Mesothelial cell of epicardium (in vitro differentiated cells): Measurements from ENCODE around the gene TTC9. TPM values are rescaled to one million over a fixed set of nuclear protein-coding genes. Genes with fewer than 3 reads are reported as not detected.

Experiments used
- DNase-seq, 2 experiments: peaks; one replicate each; pipeline ENCODE4 v3.0.0; 2021; ENCODE audit warnings: low spot score in 2 of 2; ENCODE audit not compliant: unreplicated experiment in 2 of 2
- H3K27ac Mint-ChIP-seq: 2 replicates; pipeline ENCODE4 v1.8.0; 2021; ENCODE audit warnings: mixed read lengths
- H3K27me3 Mint-ChIP-seq: 2 replicates; pipeline ENCODE4 v1.8.0; 2021; ENCODE audit warnings: low read depth, mixed read lengths
- H3K36me3 Mint-ChIP-seq: 2 replicates; pipeline ENCODE4 v1.8.0; 2021; ENCODE audit warnings: mixed read lengths
- H3K4me1 Mint-ChIP-seq: 2 replicates; pipeline ENCODE4 v1.8.0; 2021; ENCODE audit warnings: mixed read lengths
- H3K4me3 Mint-ChIP-seq: 2 replicates; pipeline ENCODE4 v1.8.0; 2021; ENCODE audit warnings: mild to moderate bottlenecking, moderate library complexity, mixed read lengths
- H3K9me3 Mint-ChIP-seq: 2 replicates; pipeline ENCODE4 v1.8.0; 2021; ENCODE audit warnings: mixed read lengths
- total RNA-seq: library from RNA; stranded (reverse); gene quantifications from 3 replicates; pipeline ENCODE4 v1.2.1, GENCODE V29; 2021
- TF ChIP-seq, protein P1 (sequence below): fragments of 200-600 bp; sonication (generic); IDR thresholded peaks from one replicate; pipeline ENCODE4 v1.5.0; 2021; ENCODE audit warnings: antibody characterized with exemption; ENCODE audit not compliant: unreplicated experiment

Gene TTC9
- total RNA-seq, 1 donor from 2014 or later = 4.8 TPM

DNA sequence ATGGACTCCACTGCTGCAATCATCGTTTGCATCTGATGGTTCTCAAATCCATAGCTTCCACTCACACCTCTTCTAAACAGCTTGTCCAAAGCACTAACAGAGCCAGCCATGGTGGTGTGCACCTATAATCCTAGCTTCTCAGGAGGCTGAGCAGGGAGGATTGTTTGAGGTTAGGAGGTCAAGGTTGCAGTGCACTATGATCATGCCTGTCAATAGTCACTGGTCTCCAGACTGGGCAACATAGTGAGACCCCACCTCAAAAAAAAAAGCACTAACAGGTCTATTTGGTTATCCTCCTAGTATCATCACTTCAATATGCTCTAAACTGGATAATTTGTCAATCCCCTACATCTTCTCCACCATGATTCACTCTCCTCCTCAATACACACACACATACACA lies 63.2 kb downstream of the TTC9 start:
- Mint-ChIP-seq H3K4me1 (no peaks in the 10 kb centered on the region), H3K36me3 (no peaks in the 10 kb centered on the region), H3K27me3 (peaks cover 11% of the 10 kb centered on the region), H3K27ac (no peak overlapping the region), H3K4me3 (no peak overlapping the region), H3K9me3 (no peaks in the 10 kb centered on the region)
- TF ChIP-seq, protein P1, sequence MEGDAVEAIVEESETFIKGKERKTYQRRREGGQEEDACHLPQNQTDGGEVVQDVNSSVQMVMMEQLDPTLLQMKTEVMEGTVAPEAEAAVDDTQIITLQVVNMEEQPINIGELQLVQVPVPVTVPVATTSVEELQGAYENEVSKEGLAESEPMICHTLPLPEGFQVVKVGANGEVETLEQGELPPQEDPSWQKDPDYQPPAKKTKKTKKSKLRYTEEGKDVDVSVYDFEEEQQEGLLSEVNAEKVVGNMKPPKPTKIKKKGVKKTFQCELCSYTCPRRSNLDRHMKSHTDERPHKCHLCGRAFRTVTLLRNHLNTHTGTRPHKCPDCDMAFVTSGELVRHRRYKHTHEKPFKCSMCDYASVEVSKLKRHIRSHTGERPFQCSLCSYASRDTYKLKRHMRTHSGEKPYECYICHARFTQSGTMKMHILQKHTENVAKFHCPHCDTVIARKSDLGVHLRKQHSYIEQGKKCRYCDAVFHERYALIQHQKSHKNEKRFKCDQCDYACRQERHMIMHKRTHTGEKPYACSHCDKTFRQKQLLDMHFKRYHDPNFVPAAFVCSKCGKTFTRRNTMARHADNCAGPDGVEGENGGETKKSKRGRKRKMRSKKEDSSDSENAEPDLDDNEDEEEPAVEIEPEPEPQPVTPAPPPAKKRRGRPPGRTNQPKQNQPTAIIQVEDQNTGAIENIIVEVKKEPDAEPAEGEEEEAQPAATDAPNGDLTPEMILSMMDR = no peak
- DNase-seq = no peak

DNA sequence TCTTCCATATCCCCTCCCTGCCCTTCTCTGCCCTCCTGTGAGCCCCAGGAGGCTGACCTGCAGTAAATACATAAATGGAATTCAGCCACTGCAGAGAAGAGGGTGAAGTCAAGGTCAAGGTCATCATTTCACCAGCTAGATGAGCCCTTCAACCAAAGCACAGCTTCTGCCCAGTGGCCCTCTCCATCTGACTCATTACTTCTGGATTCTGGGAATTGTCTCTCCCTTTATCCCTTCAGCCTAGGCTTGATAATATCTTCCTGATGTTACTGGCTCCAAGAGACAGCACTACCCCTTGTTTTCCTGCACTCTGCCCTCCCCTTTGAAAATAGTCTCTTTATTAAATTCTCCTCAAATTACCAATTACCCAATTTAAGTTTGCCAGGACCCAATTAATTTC lies 64.5 kb downstream of the TTC9 start:
- H3K4me3 Mint-ChIP-seq = no peak overlapping the region
- H3K27me3 Mint-ChIP-seq = peaks cover 6% of the 10 kb centered on the region
- no peaks in the 10 kb centered on the region for H3K9me3 Mint-ChIP-seq
- no peak for DNase-seq
- H3K36me3 Mint-ChIP-seq = no peaks in the 10 kb centered on the region
- H3K4me1 Mint-ChIP-seq = no peaks in the 10 kb centered on the region
- TF ChIP-seq, protein P1 = no peak
- H3K27ac Mint-ChIP-seq = no peak overlapping the region

DNA sequence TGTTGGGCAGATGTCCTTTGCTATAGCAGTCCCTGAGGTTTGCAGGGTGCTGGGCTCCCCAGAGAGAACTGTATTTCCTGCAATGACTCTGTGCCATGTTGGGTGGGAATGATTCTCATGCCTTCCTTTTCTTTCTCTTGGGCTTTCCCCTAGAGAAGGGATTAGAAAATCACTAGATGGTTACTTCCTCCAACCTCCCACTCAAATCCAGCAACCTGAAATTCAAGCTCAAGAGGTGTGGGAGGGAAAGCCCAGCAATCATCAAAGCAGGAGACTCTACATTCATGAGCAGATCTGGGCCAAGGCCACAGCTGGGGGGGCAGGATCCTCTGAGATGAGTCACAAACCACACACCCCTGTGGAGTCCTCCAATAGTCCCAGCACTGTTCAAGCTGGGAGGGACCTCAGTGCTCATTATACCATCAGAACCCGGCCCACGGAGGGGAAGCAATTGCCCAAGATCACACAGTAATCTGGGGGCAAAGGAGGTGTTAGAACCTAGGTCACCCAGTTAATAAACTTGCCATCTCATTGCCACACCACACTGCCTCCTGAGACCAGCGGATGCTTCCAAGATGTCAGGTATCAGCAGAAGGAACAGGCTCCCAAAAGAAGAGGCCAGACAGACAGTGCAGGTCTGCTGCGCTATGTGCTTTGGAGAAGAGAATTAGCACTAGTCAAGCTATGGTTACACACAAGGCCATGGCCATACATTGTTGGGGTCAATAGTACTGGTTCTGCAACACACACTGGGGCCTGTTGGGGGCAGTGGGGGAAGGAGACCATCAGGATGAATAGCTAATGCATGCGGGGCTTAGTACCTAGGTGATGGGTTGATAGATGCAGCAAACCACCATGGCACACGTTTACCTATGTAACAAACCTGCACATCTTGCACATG lies 65.7 kb downstream of the TTC9 start:
- TF ChIP-seq, protein P1 = no peak
- Mint-ChIP-seq H3K9me3 (no peaks in the 10 kb centered on the region), H3K27me3 (no peaks in the 10 kb centered on the region), H3K4me1 (no peaks in the 10 kb centered on the region), H3K4me3 (no peak overlapping the region), H3K36me3 (no peaks in the 10 kb centered on the region), H3K27ac (no peak overlapping the region)
- no peak for DNase-seq

DNA sequence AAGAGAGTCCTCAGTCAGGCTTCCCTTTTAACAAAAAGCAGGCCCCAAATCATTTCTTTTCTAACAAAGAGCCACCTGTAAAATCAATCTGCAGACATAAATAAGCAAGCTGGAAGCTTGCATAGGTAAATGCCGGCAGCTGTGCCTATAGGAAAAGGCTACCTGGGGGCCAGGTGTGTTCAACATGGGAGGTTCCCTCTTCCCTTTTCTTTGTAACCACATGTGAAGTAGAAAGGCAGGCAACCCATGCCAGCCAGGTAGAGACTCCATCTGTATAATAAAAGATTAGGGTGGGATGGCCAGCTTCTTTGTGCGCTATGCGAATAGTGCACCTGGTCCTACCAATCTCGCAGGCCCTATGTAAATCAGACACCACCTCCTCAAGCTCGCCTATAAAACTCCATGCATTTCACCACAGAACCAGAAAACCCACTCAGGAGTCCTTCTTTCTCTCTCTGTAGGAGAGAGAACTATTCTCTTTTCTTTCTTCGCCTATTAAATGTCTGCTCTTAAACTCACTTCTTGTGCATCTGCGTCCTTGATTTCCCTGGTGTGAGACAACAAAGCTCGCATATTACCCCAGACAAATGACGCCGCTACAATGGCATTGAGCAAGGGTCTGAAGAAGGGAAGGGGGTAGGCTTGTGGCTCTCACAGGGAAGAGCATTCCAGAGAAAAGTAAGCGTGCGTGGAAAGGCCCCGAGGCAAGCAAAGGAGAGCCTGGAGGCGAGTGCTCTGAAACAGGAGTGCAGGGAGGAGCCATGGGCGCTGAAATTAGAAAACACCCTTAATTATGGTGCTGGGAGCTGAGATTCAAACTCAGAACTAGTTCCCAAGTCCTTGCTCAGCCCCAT lies 67.2 kb downstream of the TTC9 start:
- TF ChIP-seq, protein P1 = no peak
- Mint-ChIP-seq H3K27me3 (no peaks in the 10 kb centered on the region), H3K9me3 (no peaks in the 10 kb centered on the region), H3K4me3 (no peak overlapping the region), H3K4me1 (peaks cover 6% of the 10 kb centered on the region), H3K27ac (no peak overlapping the region), H3K36me3 (no peaks in the 10 kb centered on the region)
- DNase-seq = no peak

DNA sequence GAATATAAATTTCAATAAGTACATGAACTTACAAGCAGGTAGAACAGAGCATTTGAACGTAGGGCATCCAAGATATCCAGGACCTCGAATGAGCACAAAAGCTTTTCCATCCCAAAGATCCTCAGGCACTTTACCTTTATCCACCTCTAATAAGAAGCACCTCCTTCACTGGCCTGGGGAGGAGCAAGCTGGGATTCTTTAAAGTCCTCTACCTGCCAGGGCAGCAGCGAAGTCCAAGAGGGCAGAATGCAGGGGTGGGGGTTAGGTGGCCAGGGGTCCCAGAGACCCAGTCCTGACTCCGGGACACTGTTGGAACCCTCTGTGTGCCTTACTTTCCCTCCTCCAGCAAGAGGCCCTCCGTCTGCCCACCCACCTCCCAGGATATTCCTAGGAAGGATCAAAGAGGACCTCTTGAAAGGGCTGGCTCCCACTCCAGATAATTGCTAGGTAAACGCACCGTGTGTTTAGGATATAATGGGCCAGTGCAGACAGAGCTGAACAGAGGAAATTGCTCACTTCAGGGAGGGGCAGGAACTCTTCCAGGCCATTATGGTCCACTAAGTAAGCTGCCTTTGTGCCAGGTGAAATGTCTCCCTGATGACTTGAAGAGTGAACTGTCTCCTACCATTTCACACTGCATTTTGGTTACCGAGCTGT lies 68.1 kb downstream of the TTC9 start:
- Mint-ChIP-seq H3K27me3 (no peaks in the 10 kb centered on the region), H3K9me3 (no peaks in the 10 kb centered on the region), H3K36me3 (no peaks in the 10 kb centered on the region), H3K27ac (no peak overlapping the region), H3K4me3 (no peak overlapping the region), H3K4me1 (peaks cover 7% of the 10 kb centered on the region)
- TF ChIP-seq, protein P1 = no peak
- no peak for DNase-seq
